Osteoblast (primary cell): ENCODE measurements around the gene OBP2A. TPM values are rescaled to one million over a fixed set of nuclear protein-coding genes. Genes with fewer than 3 reads are reported as not detected.

Experiments
- DNase-seq: peaks from one replicate; pipeline ENCODE4 v3.0.0; 2011; ENCODE audit warnings: low spot score, mixed read lengths; ENCODE audit not compliant: insufficient read length; ENCODE audit errors: missing footprints
- H2AFZ ChIP-seq: 2 replicates; pipeline ENCODE4 v1.6.0; 2011; ENCODE audit warnings: mild to moderate bottlenecking, low read length
- H3K27ac ChIP-seq: 2 replicates; pipeline ENCODE4 v1.5.1; 2011; ENCODE audit warnings: mild to moderate bottlenecking, low read depth, low read length, moderate library complexity
- H3K27me3 ChIP-seq: 2 replicates; pipeline ENCODE4 v1.6.0; 2012; ENCODE audit warnings: mild to moderate bottlenecking, control low read depth, inconsistent platforms, low read length, moderate library complexity; ENCODE audit not compliant: insufficient read depth
- H3K36me3 ChIP-seq: 2 replicates; pipeline ENCODE4 v1.5.1; 2011; ENCODE audit warnings: mild to moderate bottlenecking, low read length, control low read depth, moderate library complexity; ENCODE audit not compliant: insufficient read depth
- H3K4me1 ChIP-seq: 2 replicates; pipeline ENCODE4 v1.5.1; 2011; ENCODE audit warnings: mild to moderate bottlenecking, low read length, control low read depth, moderate library complexity; ENCODE audit not compliant: insufficient read depth
- H3K4me2 ChIP-seq: 2 replicates; pipeline ENCODE4 v1.6.0; 2011; ENCODE audit warnings: mild to moderate bottlenecking, low read length; ENCODE audit not compliant: insufficient read depth
- H3K4me3 ChIP-seq: fragments of 200-600 bp; sonication (generic); 3 replicates; pipeline ENCODE4 v1.5.1; 2012; ENCODE audit warnings: mild to moderate bottlenecking, low read length, inconsistent platforms; ENCODE audit not compliant: insufficient read depth
- H3K79me2 ChIP-seq: 2 replicates; pipeline ENCODE4 v1.6.0; 2012; ENCODE audit warnings: mild to moderate bottlenecking, low read length, control low read depth, inconsistent platforms; ENCODE audit not compliant: insufficient read depth
- H3K9me3 ChIP-seq: 2 replicates; pipeline ENCODE4 v1.5.1; 2011; ENCODE audit warnings: low read depth, low read length, control low read depth
- H4K20me1 ChIP-seq: 2 replicates; pipeline ENCODE4 v1.6.0; 2012; ENCODE audit warnings: mild to moderate bottlenecking, low read length, control low read depth; ENCODE audit not compliant: insufficient read depth
- CTCF ChIP-seq: IDR thresholded peaks from 2 replicates; pipeline ENCODE4 v1.5.1; 2011; ENCODE audit warnings: mild to moderate bottlenecking, low read depth, low read length, moderate library complexity; ENCODE audit errors: extremely low read depth
- total RNA-seq: library from RNA; depleted of rRNA; stranded (reverse); fragments of >200 nt; gene quantifications from 2 replicates; pipeline ENCODE4 v1.2.3, GENCODE V29; 2012

OBP2A gene
- total RNA-seq, 1 donor = not detected

- no peaks in the 10 kb centered on the region for H3K79me2 ChIP-seq
- no peaks in the 10 kb centered on the region for H3K27me3 ChIP-seq
- H3K27ac ChIP-seq = no peak overlapping the region
- H2AFZ ChIP-seq = no peak overlapping the region
- no peak overlapping the region for H3K4me2 ChIP-seq
- H3K4me1 ChIP-seq = no peaks in the 10 kb centered on the region
- H4K20me1 ChIP-seq = no peaks in the 10 kb centered on the region
- no peak overlapping the region for H3K4me3 ChIP-seq
- no peaks in the 10 kb centered on the region for H3K9me3 ChIP-seq
- no peak for TF ChIP-seq CTCF
- DNase-seq = peak; percentile 76
- H3K36me3 ChIP-seq = no peaks in the 10 kb centered on the region
Observed at GRCh38 chr9:135584371-135584770, 38.4 kb downstream of the OBP2A start.

- peak; percentile 45 for DNase-seq
- Histone ChIP-seq H3K27me3 (no peaks in the 10 kb centered on the region), H3K27ac (no peak overlapping the region), H3K4me2 (no peak overlapping the region), H4K20me1 (no peaks in the 10 kb centered on the region), H3K79me2 (no peaks in the 10 kb centered on the region), H3K9me3 (no peaks in the 10 kb centered on the region), H3K36me3 (no peaks in the 10 kb centered on the region), H2AFZ (no peak overlapping the region), H3K4me3 (no peak overlapping the region), H3K4me1 (no peaks in the 10 kb centered on the region)
- no peak for TF ChIP-seq CTCF
Observed at GRCh38 chr9:135584934-135585333, 39.0 kb downstream of the OBP2A start.

- DNase-seq = peak; percentile 73
- H4K20me1 ChIP-seq = no peaks in the 10 kb centered on the region
- H3K27me3 ChIP-seq = no peaks in the 10 kb centered on the region
- TF ChIP-seq CTCF = no peak
- no peak overlapping the region for H3K4me3 ChIP-seq
- H3K4me1 ChIP-seq = no peaks in the 10 kb centered on the region
- no peaks in the 10 kb centered on the region for H3K36me3 ChIP-seq
- no peak overlapping the region for H2AFZ ChIP-seq
- no peaks in the 10 kb centered on the region for H3K79me2 ChIP-seq
- no peaks in the 10 kb centered on the region for H3K9me3 ChIP-seq
- H3K27ac ChIP-seq = no peak overlapping the region
- H3K4me2 ChIP-seq = no peak overlapping the region
Observed at GRCh38 chr9:135586601-135587109, 40.7 kb downstream of the OBP2A start.

- Histone ChIP-seq H2AFZ (no peak overlapping the region), H3K79me2 (no peaks in the 10 kb centered on the region), H3K4me1 (no peaks in the 10 kb centered on the region), H3K4me3 (no peak overlapping the region), H3K27me3 (no peaks in the 10 kb centered on the region), H4K20me1 (no peaks in the 10 kb centered on the region), H3K27ac (no peak overlapping the region), H3K4me2 (no peak overlapping the region), H3K9me3 (no peaks in the 10 kb centered on the region), H3K36me3 (no peaks in the 10 kb centered on the region)
- DNase-seq = no peak
- no peak for TF ChIP-seq CTCF
Observed at GRCh38 chr9:135587658-135588057, 41.7 kb downstream of the OBP2A start.
